GM21367 (cell line): ENCODE results near the gene NAA16.
"Not testable (repeated sequence)": the region's sequence is repeated elsewhere in the genome, so short reads cannot be mapped to it uniquely, and the experiment has no call there.

Experiments
- ATAC-seq: cut with Tn5 transposase; IDR thresholded peaks from one replicate; pipeline ENCODE4 v1.9.1; 2021; ENCODE audit not compliant: unreplicated experiment

The NAA16 gene

DNA sequence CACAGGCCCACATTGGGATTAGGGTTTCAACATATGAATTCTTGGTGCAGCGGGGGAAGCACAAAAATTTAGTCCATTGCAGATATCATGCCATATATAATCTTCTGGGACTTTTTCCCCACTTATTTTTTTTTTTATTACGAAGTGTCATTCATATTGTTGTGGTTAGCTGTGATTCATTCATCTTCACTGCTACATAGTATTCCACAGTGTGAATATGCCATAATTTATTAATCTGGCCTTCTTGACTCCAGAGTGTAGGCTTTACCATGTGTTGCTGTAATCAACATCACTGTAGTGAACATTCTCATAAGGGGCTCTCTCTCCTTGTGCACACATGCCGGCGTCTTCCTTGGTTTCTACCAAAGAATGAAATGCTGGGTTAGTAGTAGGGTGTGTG lies 92.9 kb downstream of the NAA16 start:
- ATAC-seq = no peak

DNA sequence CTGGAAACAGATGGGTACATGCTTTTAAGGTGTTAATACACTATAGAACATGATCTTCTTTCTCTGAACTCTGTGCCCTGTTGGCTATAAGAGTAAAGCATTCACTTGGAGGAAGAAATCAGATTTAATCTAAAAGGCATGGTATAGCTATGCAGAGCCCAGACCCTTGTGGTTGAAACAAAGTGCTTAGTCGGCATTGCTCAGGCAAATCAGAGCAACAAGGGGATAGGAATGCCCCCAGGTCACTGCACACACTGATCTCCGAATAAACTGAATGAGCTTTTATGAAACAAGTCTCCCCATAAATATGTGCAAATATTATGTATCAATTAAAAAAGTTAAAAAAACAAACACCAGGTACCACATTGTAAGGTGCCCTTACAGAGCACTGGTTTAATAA lies 94.3 kb downstream of the NAA16 start:
- no peak for ATAC-seq

GRCh38 chr13:41407380-41407779 lies 96.3 kb downstream of the NAA16 start:
- ATAC-seq = no peak

GRCh38 chr13:41408121-41408520 lies 97.1 kb downstream of the NAA16 start:
- no peak for ATAC-seq

GRCh38 chr13:41408746-41409145 lies 97.7 kb downstream of the NAA16 start:
- no peak for ATAC-seq

GRCh38 chr13:41409611-41410010 lies 98.5 kb downstream of the NAA16 start:
- ATAC-seq = no peak

DNA sequence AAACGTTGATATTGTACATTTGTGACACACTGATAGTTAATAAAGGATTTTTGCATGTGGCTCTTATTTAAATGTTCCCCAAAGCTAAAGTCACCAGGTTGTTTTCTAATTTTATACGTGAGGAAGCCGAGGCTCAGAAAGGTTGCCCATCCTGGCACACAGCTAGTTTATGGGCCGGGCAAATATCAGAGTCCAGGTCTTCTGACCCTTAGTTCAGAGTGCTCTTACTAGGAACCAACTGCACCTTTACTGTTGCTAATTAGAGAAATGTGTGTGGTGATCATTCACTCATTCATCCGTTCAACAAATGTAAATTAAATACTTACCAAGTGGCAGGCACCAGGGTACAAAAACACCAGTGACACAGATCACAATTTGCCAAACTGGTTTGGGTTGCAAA lies 100.0 kb downstream of the NAA16 start:
- no peak for ATAC-seq

GRCh38 chr13:41411522-41411921 lies 100.5 kb downstream of the NAA16 start:
- ATAC-seq = no peak

GRCh38 chr13:41413872-41414271 lies 102.8 kb downstream of the NAA16 start:
- ATAC-seq = no peak

GRCh38 chr13:41416276-41416675 lies 105.2 kb downstream of the NAA16 start:
- no peak for ATAC-seq

- ATAC-seq = no peak
Measured at GRCh38 chr13:41418027-41418426, 107.0 kb downstream of the NAA16 start.

GRCh38 chr13:41418731-41419130 lies 107.7 kb downstream of the NAA16 start:
- ATAC-seq = no peak

DNA sequence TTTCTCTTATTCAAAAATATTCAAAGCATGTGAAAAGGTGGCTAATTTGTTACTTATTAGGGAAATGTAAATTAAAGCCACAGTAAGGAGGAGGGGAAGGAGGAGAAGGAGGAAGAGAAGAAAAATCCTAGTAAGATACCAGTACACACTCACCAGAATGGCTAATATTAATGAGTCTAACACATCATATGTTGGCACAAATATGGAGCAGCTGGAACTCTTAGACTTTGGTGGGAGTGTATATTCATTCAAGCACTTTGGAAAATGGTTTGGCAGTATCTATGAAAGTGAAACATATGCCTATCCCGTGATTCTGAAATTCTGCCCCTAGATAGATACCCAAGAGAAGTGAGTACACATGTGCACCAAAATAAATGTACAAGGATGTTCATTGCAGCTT lies 108.1 kb downstream of the NAA16 start:
- ATAC-seq = no peak

DNA sequence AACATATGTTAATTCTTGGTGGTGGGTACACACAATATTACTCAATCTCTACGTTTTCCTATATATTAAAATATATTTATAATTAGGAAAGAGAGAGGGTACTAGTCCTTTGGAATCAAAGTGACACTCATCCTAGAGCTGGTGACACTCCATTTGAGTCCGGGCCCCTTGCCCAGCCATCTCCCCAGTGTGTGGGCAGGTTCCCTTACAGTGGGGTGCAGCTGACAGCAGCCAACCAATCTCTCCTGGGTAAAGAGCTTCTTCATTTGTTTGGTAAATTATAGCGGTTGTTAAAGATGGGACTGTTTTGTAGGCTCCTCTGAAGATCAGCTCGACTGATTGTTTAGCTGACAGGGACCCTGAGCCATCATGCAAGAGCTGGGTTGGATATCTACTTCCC lies 109.1 kb downstream of the NAA16 start:
- no peak for ATAC-seq

DNA sequence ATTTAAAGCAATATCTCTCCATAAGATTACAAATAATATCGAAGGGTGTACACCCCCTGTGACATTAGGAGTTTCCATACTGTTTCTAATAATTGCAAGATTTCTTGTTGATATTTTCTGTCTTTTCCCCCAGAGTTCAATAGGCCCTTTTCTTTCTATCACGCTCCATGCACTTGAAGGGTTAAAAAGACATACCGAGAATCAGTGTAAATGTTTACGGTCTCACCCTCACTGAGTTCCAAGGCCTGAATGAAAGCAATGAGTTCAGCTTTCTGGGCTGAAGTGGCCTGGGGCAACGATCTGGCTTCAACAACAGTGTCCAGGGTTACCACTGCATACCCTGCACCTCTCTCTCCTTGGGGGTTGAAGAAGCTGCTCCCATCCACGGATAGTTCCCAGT lies 110.3 kb downstream of the NAA16 start:
- ATAC-seq = not testable (repeated sequence)

GRCh38 chr13:41421983-41422382 lies 110.9 kb downstream of the NAA16 start:
- not testable (repeated sequence) for ATAC-seq

- not testable (repeated sequence) for ATAC-seq
Measured at GRCh38 chr13:41423259-41423658, 112.2 kb downstream of the NAA16 start.

GRCh38 chr13:41424675-41425074 lies 113.6 kb downstream of the NAA16 start:
- ATAC-seq = not testable (repeated sequence)

DNA sequence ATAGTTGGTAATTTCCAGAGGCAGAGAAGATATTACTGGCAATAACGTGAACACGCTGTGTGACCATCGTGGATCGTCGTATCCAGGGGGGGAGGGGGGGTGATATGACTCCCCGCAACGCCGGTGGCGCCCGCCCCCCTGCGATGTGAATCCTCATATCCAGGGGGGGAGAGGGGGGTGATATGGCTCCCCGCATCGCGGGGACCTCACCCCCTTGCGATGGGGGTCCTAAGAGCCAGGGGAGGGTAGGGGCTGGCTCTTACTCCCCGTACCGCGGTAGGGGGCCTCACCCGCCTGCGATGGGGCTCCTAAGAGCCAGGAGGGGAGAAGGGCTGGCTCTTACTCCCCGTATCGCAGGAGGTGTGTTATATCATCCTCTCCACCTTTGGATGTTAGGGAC lies 115.0 kb downstream of the NAA16 start:
- no peak for ATAC-seq
